Bone marrow (tissue), 2 donors: ENCODE measurements around the gene LRWD1.
"Not testable (repeated sequence)": the region's sequence is repeated elsewhere in the genome, so short reads cannot be mapped to it uniquely, and the experiment has no call there.

Experiments used
- DNase-seq, 2 donors: peaks; one replicate each; lab custom pipeline; 2025; lab: John Stamatoyannopoulos, UW

LRWD1 gene

GRCh38 chr7:102496861-102497260 is 32.1 kb downstream of the LRWD1 start:
- DNase-seq: not testable (repeated sequence)

- DNase-seq: not testable (repeated sequence)
Measured at GRCh38 chr7:102497308-102497707, 32.5 kb downstream of the LRWD1 start.

- not testable (repeated sequence) for DNase-seq
Measured at GRCh38 chr7:102498321-102498720, 33.5 kb downstream of the LRWD1 start.

- DNase-seq: not testable (repeated sequence)
Measured at GRCh38 chr7:102503141-102503540, 38.4 kb downstream of the LRWD1 start.

- DNase-seq: not testable (repeated sequence)
Measured at GRCh38 chr7:102505298-102506185, 40.8 kb downstream of the LRWD1 start.

- DNase-seq: not testable (repeated sequence)
Measured at GRCh38 chr7:102507410-102508088, 42.8 kb downstream of the LRWD1 start.

- DNase-seq: not testable (repeated sequence)
Measured at GRCh38 chr7:102510575-102510974, 45.8 kb downstream of the LRWD1 start.

GRCh38 chr7:102511860-102512522 is 47.2 kb downstream of the LRWD1 start:
- DNase-seq: not testable (repeated sequence)

- DNase-seq: not testable (repeated sequence)
Measured at GRCh38 chr7:102512642-102513221, 47.9 kb downstream of the LRWD1 start.

- DNase-seq: not testable (repeated sequence)
Measured at GRCh38 chr7:102514881-102515721, 50.3 kb downstream of the LRWD1 start.

GRCh38 chr7:102515889-102516288 is 51.1 kb downstream of the LRWD1 start:
- DNase-seq: not testable (repeated sequence)

- DNase-seq: not testable (repeated sequence)
Measured at GRCh38 chr7:102516951-102517350, 52.2 kb downstream of the LRWD1 start.

GRCh38 chr7:102517550-102518147 is 52.9 kb downstream of the LRWD1 start, which contains the start of gene RASA4B:
TSS of gene RASA4B (minus strand) at chr7:102517777. CDS start at chr7:102517710, 67 bp downstream.
- DNase-seq: not testable (repeated sequence)

GRCh38 chr7:102520797-102521196 is 56.0 kb downstream of the LRWD1 start:
- not testable (repeated sequence) for DNase-seq
